Suppressor macrophage (primary cell): Measurements from ENCODE around the gene GALNT6.

Experiments used
- DNase-seq, 4 experiments: peaks; one replicate each; pipeline ENCODE4 v3.0.0-alpha.2; 2020 to 2022

The GALNT6 gene

DNA sequence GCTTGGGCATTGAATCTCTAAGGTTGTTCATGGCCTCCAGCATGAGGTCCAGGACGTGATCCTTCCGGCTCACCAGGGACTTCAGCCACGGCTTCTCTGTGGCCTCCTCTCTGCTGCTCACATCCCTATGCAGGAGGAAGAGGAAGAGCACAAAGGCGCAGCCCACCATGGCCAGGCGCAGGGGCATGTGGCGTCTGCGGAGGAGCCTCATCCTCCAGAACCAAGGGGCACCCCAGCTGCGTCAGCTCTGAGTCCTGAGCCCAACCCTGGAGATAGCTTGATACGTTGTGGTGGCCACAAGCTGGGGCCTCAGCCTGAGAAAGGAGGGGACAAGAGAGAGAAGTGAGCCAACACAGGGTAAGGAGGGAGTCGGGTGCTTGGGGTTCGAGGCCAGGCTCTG is 11.6 kb downstream of the GALNT6 start:
- DNase-seq, result no peak

DNA sequence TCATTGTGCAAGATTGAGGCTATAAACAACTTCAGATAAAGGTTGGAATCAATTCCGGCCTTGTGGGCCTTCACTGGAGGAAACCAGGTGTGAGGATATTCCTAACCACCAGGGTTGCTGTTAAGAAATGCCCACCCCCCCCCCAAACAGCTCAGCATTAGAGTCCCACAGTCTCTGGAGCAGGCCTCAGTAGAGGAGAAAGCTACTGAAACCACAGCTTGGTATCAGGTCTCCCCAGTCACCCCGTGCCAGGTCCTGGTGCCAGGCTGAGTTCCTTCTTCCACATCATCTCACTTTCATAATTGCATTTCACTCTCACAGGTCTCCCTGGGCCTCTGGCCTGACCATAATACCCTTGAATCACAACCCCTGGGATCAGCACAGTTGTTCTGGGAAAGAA is 12.5 kb downstream of the GALNT6 start:
- DNase-seq, result no peak

DNA sequence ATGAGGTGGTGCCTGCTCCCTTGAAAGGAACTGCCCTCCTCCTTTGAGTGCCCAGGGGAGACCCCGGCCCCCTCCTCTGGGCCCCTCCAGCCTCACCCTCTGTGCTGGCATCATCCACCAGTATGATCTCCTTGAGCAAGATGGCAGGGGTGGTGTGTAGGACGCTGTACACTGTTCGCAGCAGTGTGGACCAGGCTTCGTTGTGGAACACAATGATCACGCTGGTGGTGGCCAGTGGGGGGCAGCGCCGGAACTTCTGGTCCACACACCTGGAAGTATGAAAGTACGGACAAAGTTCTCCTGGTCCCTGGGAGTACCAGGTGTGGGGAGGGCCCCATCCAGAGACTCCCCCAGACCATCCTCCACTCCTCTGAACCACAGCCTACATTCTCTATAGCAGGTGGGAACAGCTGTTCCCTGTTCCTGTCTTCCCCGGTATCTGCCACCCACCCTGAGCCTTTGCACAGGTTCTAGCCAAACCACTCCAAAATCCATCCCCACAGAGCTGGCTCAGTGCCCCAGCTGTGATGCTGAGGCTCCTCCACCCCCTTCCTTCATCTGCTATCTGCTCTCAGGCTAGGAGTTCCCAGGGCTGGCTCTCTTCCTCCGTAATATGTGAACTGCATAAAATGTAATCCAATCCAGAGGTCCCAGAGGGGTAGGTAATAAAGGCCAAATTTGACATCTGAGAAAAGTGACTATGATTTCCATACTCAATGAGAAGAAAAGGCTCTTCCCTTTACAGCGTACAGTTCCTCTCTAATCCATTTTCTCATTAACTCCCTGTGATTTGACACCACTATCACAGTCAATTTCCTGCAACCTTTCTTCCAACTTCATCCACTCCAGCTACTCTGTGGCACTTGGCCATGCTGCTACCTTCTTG is 13.9 kb downstream of the GALNT6 start:
- DNase-seq, result no peak

DNA sequence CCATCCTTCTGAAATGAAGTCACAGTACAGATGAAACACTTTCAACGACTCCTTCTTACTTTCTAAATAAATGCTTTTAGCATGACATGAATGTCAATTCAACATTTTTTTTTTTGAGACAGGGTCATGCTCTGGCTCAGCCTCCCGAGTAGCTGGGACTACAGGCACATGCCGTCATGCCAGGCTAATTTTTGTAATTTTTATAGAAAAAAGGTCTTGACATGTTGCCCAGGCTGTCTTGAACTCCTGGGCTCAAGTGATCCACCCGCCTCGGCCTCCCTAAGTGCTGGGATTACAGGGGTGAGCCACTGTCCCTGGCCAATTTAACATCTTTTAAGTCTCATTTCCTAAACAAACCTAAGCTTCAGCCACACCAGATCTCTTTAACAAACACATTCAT is 16.4 kb downstream of the GALNT6 start:
- DNase-seq, result no peak

DNA sequence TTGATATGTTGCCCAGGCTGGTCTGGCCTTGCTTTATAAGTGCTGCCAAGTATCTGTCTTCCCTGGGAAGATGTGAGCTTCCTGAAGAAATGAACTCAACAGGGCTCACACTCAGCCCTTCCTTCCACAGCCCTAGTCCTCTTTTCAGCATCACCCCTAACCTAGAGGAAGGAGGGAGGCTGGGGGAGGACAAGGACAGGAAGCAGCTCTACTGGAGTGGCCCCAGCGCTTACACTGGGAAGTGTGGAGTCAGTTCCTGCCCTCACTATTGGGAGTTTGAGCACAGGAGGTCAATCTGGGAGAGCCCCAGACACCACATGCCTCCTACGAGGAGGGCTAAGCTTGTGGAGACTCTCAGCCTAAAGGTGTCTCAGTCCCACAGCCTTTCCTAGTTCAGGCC is 16.8 kb downstream of the GALNT6 start:
- peak in 3 of 4 experiments; percentile 20 to 54 (median 43) for DNase-seq

DNA sequence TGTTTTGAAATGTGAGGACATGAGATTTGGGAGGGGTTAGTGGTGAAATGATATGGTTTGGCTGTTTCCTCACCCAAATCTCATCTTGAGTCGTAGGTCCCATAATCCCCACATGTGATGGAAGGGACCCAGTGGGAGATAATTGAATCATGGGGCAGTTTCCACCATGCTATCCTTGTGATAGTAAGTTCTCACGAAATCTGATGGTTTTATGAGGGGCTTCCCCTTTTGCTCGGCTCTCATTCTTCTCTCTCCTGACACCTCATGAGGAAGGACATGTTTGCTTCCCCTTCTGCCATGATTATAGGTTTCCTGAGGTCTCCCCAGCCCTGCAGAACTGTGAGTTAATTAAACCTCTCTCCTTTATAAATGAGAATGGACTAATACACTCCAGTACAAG is 18.0 kb downstream of the GALNT6 start:
- DNase-seq, result peak; percentile 79 to 93 (median 82)

DNA sequence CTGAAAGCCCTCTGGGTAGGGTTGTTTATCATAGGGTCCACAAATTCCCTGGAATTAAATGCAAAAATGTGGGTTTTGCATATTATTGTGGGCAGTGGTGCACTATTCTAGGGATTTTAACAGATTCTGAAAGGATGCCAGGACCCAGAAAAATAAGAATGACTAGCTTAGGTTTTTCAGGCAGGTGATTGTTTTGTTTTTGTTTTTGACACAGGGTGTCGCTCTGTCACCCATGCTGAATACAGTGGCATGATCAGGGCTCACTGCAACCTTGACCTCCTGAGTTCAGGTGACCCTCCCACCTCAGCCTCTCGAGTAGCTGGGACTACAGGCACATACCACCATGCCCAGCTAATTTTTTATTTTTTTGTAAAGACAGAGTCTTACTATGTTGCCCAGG is 19.2 kb downstream of the GALNT6 start:
- DNase-seq, result no peak

DNA sequence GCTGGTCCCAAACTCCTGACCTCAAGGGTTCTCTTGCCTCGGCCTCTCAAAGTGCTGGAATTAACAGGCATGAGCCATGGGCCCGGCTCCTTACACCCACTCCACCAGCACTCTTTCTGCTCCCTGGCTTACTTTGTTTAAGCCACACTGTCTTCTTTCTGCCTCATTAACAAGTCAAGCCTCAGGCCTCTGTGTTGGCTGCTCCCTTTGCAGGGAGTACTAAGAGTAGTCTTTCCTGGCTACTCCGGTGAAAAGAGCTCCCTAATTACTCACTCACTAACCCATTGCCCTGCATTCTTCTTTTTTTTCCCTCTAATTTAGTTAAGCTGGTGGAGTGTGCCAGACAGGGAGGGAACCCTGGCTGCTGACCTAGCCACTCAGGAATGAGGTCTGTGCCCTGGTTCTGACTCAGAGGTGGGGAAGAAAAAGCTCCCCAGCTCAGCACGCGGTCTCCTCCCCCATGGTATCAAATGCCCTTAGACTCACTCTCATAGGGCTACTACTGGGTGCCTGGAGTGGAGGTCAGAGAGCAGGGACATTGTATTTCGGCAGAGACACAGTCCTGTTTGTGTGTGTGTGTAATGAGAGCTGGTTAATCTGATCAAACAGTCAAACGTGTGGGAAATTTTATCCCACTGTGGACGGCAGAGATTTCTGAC is 19.8 kb downstream of the GALNT6 start:
- peak; percentile 68 to 88 (median 78) for DNase-seq

DNA sequence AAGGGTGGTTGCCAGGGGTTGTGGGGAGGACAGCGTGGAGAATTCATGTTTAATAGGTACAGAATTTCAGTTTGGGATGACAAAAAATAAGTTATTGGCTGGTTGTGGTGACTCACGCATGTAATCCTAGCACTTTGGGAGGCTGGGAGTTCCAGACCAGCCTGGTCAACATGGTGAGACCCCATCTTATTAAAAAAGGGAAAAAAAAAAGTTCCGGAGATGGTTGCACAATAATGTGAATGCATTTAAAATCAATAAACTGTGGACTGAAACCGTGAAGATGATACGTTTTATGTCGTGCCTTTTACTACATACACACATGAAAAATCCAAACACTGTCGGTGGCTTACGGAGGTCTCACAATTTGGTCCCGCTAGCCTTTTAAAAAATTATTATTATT is 20.5 kb downstream of the GALNT6 start:
- no peak for DNase-seq

DNA sequence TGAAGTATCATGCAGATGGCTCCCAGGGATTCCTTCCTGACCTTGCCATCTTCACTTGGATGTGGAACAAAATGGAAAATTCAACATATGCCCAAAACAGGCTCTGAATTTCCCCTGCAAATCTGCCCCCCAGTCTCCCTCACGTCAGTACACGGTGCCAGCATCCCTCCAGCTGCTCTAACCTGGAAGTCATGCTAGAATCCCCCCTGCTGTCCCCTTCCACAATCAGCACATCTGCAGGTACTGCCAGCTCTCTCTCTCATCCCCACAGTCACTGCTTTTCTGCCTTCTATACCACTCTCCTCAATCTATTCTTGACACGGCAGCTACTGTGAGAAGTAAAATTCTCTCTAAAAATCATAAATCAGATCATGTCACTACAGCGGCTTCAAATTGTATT is 21.6 kb downstream of the GALNT6 start:
- no peak for DNase-seq

DNA sequence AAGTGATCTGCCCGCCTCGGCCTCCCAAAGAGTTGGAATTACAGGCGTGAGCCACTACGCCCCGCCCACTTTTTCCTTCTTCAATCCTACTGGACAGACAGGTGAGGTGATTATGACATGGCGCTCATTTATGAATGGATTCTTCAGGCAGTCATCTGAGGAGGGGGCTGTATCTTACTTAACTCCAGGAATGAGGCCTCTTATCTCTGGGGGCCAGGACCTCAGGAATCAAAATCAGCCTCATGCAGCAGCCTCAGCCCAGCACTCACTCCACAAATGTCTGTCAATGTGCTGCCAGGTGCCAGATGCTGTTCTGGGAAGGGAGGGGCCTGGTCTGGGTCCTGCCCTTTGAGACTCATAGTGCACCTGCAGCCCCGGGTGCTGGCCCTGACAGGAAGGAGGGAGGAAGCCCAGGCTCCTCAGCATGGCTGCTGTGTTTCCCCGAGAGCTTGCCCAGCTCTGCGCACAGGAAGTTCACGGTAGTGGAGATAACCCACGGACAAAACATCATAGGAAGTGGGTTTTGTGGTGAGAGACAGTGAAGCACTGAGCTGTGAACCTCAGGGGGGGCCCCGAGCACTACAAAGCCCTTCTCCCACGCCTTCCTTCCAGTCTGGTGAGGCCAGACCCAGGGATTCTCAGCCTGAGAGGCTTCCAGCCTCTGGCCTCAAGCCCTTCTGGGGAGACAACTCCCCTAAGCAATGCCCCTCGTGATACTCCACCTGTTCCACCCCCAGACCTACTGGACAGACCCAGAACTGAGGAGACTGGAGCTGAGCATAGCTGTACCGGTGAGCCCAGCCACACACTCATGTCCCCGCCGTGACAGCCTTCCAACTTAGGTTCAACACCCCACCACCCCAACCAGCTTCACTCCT is 22.3 kb downstream of the GALNT6 start:
- peak; percentile 86 to 95 (median 92) for DNase-seq

DNA sequence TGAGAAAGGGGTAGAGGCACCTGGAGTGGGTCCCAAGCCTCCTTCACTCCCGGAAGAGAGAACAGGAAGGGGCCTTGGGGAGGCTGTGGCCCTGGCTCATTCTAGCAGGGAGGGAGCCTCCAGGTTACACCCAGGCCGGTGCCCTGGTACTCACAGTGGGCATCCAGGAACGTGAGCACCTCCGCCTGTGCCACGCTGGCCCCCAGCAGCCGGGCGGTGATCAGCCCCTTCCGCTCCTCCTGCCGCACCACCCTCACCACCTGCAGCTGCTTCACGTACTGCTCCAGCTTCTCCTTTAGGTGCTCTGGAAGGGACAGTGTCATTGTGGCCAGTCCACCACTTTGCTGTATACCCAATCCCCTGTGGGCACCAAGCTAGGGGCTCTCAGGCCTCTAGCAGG is 25.9 kb downstream of the GALNT6 start:
- no peak for DNase-seq

DNA sequence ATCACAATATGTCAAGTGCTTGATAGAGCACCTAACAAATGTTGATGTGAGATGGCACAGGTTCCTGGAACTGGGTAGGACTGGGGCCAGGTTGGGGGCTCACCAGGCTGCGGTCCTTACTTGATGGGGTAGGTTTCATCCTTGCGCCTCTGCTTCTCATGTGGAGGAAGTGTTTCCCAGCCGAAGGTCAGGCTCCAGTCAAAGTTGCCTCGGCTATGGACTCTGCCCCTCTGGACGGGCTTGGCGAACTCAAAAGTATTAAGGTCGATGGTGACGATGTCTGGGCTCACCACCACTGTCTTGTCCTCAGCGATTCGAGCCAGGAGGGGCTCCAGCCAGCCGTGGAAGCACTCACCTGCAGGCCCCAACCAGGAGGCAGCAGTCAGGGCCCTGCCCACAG is 27.2 kb downstream of the GALNT6 start:
- no peak for DNase-seq

DNA sequence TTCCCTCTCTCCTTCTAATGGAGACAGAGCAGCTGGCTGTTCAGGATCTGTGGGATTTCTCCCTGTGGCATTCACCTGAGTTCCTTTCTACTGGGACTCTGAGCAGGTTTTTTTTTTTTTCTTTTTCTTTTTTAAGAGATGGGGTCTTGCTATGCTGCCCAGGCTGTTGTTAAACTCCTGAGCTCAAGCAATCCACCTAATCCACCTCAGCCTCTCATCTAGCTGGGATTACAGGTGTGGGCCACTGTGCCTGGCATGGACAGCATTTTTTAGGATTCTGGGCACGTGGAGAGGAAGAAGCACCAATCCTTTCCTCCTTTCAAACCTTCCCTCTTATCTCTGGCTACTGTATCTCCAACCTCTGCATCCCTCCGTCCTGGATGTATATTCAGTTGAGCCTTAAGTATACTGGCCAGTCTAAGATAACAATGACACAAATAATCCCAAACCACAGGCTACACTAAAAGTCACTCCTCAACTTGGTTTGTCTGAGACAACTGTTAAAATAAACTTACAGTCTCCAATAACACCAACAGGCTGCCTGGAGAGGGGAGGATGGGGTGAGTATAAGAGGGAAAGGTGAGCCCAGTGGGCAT is 28.4 kb downstream of the GALNT6 start:
- no peak for DNase-seq

DNA sequence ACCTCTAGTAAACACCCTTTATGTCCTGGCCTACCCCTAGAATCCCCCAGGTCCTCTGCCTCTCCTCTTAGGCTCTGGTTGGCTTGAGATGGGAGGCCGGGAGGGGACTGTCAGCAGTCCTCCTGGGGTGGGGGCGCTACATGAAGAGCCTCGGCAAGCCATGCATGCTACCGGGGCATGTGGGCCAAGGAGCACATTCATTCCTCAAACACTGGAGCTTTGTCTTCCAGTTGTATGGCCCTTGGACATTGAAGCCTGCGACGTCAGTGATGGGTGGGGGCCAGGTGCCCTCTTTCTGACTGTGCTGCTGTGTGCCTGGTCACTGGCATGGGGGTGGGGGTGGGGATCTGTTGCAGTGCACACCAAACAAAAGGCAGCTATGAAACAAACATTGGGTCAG is 28.9 kb downstream of the GALNT6 start:
- DNase-seq, result no peak

DNA sequence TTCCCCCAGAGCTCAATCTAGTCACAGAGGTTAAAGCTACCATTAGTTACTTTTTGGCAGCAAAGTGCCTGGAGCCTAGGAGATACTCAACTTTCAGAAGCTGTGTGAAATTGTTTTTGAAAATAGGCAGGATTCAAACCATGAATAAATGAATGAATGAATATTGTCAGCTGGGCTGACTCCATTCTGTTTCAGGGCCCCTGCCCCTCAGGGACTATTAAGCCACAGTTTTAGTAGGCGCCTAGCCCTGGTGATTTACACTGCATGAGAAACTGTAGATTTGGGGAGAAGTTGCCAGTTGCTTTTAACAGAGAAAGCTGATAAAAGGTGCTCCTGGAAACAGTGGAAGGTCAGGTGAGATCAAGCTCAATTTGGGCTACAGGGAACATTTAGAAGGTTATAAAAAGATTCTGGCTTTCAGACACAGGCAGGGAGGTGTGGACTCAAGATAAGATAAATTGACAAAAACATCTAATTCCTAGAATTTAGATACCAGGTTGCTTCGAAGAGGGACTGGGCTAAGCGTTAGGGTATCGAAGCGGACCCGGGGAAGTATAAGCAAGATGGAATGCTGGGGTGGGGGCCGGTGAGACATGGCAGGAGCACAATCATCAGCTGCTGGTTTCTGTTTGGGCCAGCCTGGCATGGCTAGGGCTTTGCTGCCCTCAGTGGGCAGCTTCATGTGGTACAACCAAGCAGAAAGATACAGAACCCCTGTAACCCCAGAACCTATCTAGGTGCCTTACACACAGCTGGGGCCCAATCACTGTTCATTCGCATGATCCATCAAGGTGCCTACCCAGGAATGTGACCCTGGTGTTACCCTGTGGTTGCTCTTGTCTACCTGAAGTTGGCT is 29.8 kb downstream of the GALNT6 start:
- DNase-seq, result no peak

DNA sequence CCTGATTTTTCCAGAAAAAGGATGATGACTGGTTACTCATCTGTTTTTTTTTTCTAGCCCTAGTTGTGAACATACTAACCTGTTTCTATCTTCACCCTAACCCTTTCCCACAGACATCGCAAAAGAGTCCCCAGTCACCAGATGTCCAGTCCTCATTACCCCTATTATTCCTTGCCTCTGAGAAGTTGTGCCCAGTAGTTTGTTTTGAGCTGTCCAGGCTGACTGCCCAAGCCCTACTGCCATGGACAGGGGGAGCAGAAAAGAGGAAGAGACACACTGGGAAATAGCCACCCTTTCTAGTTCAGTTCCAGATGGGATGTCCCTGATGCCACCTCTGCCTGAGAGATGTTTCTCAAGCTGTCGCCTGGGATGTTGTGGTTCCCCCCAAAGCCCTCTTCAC is 30.9 kb downstream of the GALNT6 start:
- DNase-seq, result no peak

DNA sequence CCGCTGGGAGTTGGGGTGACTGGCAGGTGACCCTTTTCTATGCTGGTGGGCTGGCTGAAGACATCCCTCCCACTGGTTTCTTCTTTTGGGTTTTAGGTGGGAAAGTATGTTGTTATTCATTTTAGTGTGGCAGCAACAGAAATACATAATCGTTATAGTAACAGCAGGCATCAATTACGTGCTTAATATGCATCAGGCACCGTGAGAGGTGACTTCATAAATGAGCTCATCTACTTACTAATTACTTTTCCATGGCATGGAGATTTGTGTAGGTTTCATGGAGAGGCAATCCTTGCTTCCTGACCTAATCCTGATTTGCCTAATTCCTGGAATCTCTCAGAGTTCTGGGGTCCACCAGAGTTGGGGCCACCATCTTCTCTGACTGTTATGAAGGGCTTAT is 31.4 kb downstream of the GALNT6 start:
- DNase-seq, result no peak

DNA sequence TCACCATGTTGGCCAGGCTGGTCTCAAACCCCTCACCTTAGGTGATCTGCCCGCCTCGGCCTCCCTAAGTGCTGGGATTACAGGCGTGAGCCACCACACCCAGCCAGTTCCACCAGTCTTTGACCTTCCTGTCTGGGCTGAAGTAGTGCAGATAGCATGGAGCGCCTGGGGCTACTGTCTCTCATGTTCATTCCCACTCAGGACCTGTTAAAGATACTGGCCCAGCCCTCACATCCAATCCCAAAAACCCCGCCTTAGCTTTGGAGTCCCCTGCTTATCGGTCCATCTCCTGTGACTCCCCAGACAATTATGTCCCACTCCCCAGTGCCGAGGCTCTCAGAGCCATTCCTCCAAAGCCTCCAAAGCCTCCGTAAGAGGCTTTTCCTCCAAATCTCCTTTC is 32.7 kb downstream of the GALNT6 start:
- DNase-seq, result no peak

DNA sequence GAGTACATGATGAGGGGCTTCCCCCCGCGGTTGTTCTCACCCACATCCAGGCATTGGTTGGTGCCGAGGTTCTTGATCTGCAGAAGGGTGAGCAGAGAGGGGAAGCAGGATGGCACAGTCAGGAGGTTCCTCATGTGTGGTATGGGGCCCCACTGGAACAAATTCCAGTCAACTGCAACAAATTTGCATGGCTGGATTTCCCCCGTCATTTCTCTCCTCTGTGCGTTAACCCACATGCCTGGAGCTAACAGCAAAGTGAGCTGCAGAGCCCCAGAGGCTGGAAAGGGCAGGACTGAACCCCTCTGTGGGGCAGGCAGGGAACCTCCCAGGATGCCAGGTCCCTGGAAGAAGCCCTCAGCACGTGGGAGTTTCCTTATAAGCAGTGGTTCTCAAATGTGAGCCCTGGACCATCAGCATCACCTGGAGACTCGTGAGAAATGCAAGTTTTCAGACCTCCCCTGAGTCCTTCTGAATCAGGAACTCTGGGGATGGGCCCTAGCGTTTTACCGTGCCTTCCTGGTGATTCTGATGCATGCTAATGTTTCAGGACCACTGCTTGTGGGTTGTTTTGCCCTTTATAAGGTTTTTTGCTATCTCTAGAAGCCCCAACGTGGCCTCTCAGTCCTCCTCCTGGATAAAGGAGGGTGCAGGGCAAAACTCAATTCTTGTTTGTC is 33.7 kb downstream of the GALNT6 start:
- DNase-seq, result peak in 3 of 4 experiments; percentile 25 to 39 (median 39)

DNA sequence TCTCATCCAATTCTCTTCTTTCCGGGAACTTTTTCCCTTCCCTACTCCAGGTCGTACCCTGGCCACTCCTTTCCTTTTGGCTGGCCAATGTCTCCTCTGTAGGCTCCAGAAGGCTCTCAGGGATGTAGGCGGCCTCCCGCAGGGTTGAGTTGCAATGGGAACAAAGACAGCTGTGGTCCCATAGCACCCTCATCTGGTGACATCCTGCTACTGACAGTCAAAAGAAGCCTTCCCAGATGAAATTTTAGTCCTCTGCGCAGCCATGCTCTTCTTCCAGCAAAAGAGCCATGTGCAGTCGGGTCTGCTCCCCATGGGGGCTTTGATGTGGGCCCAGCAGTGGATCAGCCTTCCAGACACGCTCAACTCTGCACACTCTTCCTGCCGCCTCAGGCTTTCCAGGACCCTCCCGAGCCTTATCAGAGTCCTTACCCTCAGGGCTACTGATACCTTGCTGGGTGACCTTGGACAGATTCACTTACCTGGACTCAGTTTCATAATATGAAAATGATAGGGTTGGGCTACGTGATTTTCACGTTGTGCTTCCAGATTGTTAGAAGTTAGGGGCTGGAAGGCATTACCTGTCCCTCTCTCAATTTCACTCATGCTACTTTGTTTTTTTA is 39.2 kb downstream of the GALNT6 start:
- DNase-seq, result peak; percentile 49 to 70 (median 64)
